Hypothalamus (tissue), 51 donors: ENCODE data around the gene ANKUB1.

Experiments
- DNase-seq, 51 donors: peaks; one replicate each; lab custom pipeline; 2025; lab: John Stamatoyannopoulos, UW

Gene ANKUB1

GRCh38 chr3:149810846-149811245, 18.5 kb upstream of the ANKUB1 start:
- DNase-seq: no peak

GRCh38 chr3:149809699-149810098, 17.3 kb upstream of the ANKUB1 start:
- DNase-seq: no peak

- peak in 44 of 51 donors; percentile 3 to 83 (median 54) for DNase-seq
Measured at GRCh38 chr3:149808209-149808829, 16.0 kb upstream of the ANKUB1 start.

- DNase-seq: no peak
Measured at GRCh38 chr3:149806171-149806778, 13.9 kb upstream of the ANKUB1 start.

GRCh38 chr3:149801639-149802038, 9.3 kb upstream of the ANKUB1 start:
- no peak for DNase-seq

GRCh38 chr3:149801195-149801594, 8.8 kb upstream of the ANKUB1 start:
- no peak for DNase-seq

GRCh38 chr3:149800693-149801092, 8.3 kb upstream of the ANKUB1 start:
- DNase-seq: no peak

- no peak for DNase-seq
Measured at GRCh38 chr3:149796026-149796425, 3.7 kb upstream of the ANKUB1 start.

- DNase-seq: no peak
Measured at GRCh38 chr3:149790698-149791097, 1.7 kb downstream of the ANKUB1 start.

- no peak for DNase-seq
Measured at GRCh38 chr3:149790268-149790667, 2.1 kb downstream of the ANKUB1 start.

- DNase-seq: no peak
Measured at GRCh38 chr3:149784064-149784704, 8.2 kb downstream of the ANKUB1 start.

- no peak for DNase-seq
Measured at GRCh38 chr3:149783576-149783975, 8.8 kb downstream of the ANKUB1 start.

- no peak for DNase-seq
Measured at GRCh38 chr3:149781741-149782140, 10.6 kb downstream of the ANKUB1 start.

GRCh38 chr3:149781211-149781610, 11.1 kb downstream of the ANKUB1 start:
- no peak for DNase-seq

- DNase-seq: no peak
Measured at GRCh38 chr3:149777414-149778214, 14.7 kb downstream of the ANKUB1 start.

- no peak for DNase-seq
Measured at GRCh38 chr3:149776170-149776569, 16.2 kb downstream of the ANKUB1 start.

GRCh38 chr3:149772861-149773260, 19.5 kb downstream of the ANKUB1 start:
- no peak for DNase-seq

GRCh38 chr3:149771652-149772271, 20.6 kb downstream of the ANKUB1 start:
- DNase-seq: peak in 14 of 51 donors; percentile 1 to 36 (median 6)

GRCh38 chr3:149770246-149770645, 22.1 kb downstream of the ANKUB1 start:
- no peak for DNase-seq

GRCh38 chr3:149768704-149769103, 23.6 kb downstream of the ANKUB1 start:
- DNase-seq: no peak

- DNase-seq: peak in 47 of 51 donors; percentile 3 to 92 (median 61)
Measured at GRCh38 chr3:149767720-149768119, 24.6 kb downstream of the ANKUB1 start.
